NCI-H345 treated with DMSO at 0.1 percent for 48 hours (cell line): Measurements from ENCODE around the gene PIK3CD.

ENCODE experiments used
- DNase-seq: peaks from one replicate; lab custom pipeline; 2025; ENCODE audit not compliant: unreplicated experiment; lab: John Stamatoyannopoulos, UW

The PIK3CD gene

GRCh38 chr1:9651565-9652378 is at the start of gene PIK3CD:
PIK3CD (plus strand) TSS chr1:9651731; CDS start chr1:9710456, 58,725 bp downstream.
- no peak for DNase-seq

GRCh38 chr1:9601942-9602793 is 49.4 kb upstream of the PIK3CD start:
- peak; percentile 38 for DNase-seq

GRCh38 chr1:9602794-9603167 is 48.8 kb upstream of the PIK3CD start:
- no peak for DNase-seq

GRCh38 chr1:9603307-9603706 is 48.2 kb upstream of the PIK3CD start:
- no peak for DNase-seq

GRCh38 chr1:9603766-9604753 is 47.5 kb upstream of the PIK3CD start:
- DNase-seq, result no peak

GRCh38 chr1:9604836-9605235 is 46.7 kb upstream of the PIK3CD start:
- no peak for DNase-seq

GRCh38 chr1:9605946-9606455 is 45.5 kb upstream of the PIK3CD start:
- DNase-seq, result no peak

GRCh38 chr1:9606458-9606857 is 45.1 kb upstream of the PIK3CD start:
- DNase-seq, result no peak

- DNase-seq, result no peak
Observed at GRCh38 chr1:9606948-9607347, 44.6 kb upstream of the PIK3CD start.

- DNase-seq, result no peak
Observed at GRCh38 chr1:9607352-9607751, 44.2 kb upstream of the PIK3CD start.

GRCh38 chr1:9609998-9610397 is 41.5 kb upstream of the PIK3CD start:
- no peak for DNase-seq

- no peak for DNase-seq
Observed at GRCh38 chr1:9610548-9610947, 41.0 kb upstream of the PIK3CD start.

GRCh38 chr1:9611716-9612115 is 39.8 kb upstream of the PIK3CD start:
- DNase-seq, result no peak

- no peak for DNase-seq
Observed at GRCh38 chr1:9612162-9612845, 39.2 kb upstream of the PIK3CD start.

- DNase-seq, result no peak
Observed at GRCh38 chr1:9612871-9613624, 38.5 kb upstream of the PIK3CD start.

- DNase-seq, result no peak
Observed at GRCh38 chr1:9613625-9614299, 37.8 kb upstream of the PIK3CD start.

- DNase-seq, result peak; percentile 6
Observed at GRCh38 chr1:9615316-9616063, 36.0 kb upstream of the PIK3CD start.
